SJCRH30 (cell line): ENCODE data around the gene TP53TG5. TPM values are rescaled to one million over a fixed set of nuclear protein-coding genes. Genes with fewer than 3 reads are reported as not detected.

Experiments
- DNase-seq, 2 experiments: peaks; one replicate each; pipeline ENCODE4 v3.0.0-alpha.2; 2015 to 2020
- H3K27ac ChIP-seq: fragments of 250-450 bp; sonication (Bioruptor Pico); 2 replicates; pipeline ENCODE4 v1.5.1; 2020; ENCODE audit warnings: mild to moderate bottlenecking, moderate library complexity
- H3K27me3 ChIP-seq: fragments of 250-450 bp; sonication (Bioruptor Pico); 2 replicates; pipeline ENCODE4 v1.5.1; 2020; ENCODE audit warnings: mild to moderate bottlenecking, moderate library complexity
- H3K36me3 ChIP-seq: fragments of 250-450 bp; sonication (Bioruptor Pico); 2 replicates; pipeline ENCODE4 v1.5.1; 2020; ENCODE audit warnings: mild to moderate bottlenecking, moderate library complexity
- H3K4me1 ChIP-seq: fragments of 250-450 bp; sonication (Bioruptor Pico); 2 replicates; pipeline ENCODE4 v1.5.1; 2020; ENCODE audit warnings: mild to moderate bottlenecking, moderate library complexity
- H3K4me3 ChIP-seq: fragments of 250-450 bp; sonication (Bioruptor Pico); 2 replicates; pipeline ENCODE4 v1.5.1; 2020; ENCODE audit warnings: mild to moderate bottlenecking, moderate library complexity
- H3K9me3 ChIP-seq: fragments of 250-450 bp; sonication (Bioruptor Pico); replicated peaks from 2 replicates; pipeline ENCODE4 v1.5.1; 2020; ENCODE audit warnings: mild to moderate bottlenecking, moderate library complexity
- total RNA-seq: library from RNA; depleted of rRNA; stranded (reverse); fragments of >200 nt; shearing (Covaris generic); gene quantifications from 2 replicates; pipeline ENCODE4 v1.2.3, GENCODE V29; 2014; rRNA removed

Gene TP53TG5
- total RNA-seq: not detected in 2 replicates

GRCh38 chr20:45378191-45378590, at the start of gene TP53TG5:
Gene TP53TG5, minus strand, starts transcription at chr20:45378325. Its CDS starts 89 bp downstream, at chr20:45378236.
- H3K27me3 ChIP-seq: no peaks in the 10 kb centered on the region; the same call in 1 of the 2 replicates
- no peaks in the 10 kb centered on the region for H3K9me3 ChIP-seq
- no peak within 1 kb of the TSS for H3K27ac ChIP-seq
- H3K4me1 ChIP-seq: no peaks in the 10 kb centered on the region
- H3K36me3 ChIP-seq: no peaks in the 10 kb centered on the region
- DNase-seq: no peak
- no peak within 1 kb of the TSS for H3K4me3 ChIP-seq

GRCh38 chr20:45427236-45428149, 49.4 kb upstream of the TP53TG5 start:
- no peak overlapping the region for H3K4me3 ChIP-seq
- peaks cover 26% of the 10 kb centered on the region for H3K36me3 ChIP-seq
- no peaks in the 10 kb centered on the region for H3K27me3 ChIP-seq

GRCh38 chr20:45426320-45427016, 48.3 kb upstream of the TP53TG5 start:
- no peaks in the 10 kb centered on the region for H3K9me3 ChIP-seq
- no peak for DNase-seq
- no peaks in the 10 kb centered on the region for H3K27me3 ChIP-seq
- H3K27ac ChIP-seq: no peak overlapping the region
- 0 out of 2 replicates have a peak, but pooled peaks cover 2% of the 10 kb centered on the region for H3K4me1 ChIP-seq
- H3K36me3 ChIP-seq: peaks cover 34% of the 10 kb centered on the region
- H3K4me3 ChIP-seq: no peak overlapping the region

More at GRCh38 chr20:45427236-45428149, 49.4 kb upstream of the TP53TG5 start:
- H3K4me1 ChIP-seq: 0 out of 2 replicates have a peak, but pooled peaks cover 2% of the 10 kb centered on the region
- no peak for DNase-seq
- no peak overlapping the region for H3K27ac ChIP-seq
- H3K9me3 ChIP-seq: no peaks in the 10 kb centered on the region

GRCh38 chr20:45425561-45425960, 47.4 kb upstream of the TP53TG5 start:
- Histone ChIP-seq H3K4me1 (0 out of 2 replicates have a peak, but pooled peaks cover 2% of the 10 kb centered on the region), H3K27me3 (no peaks in the 10 kb centered on the region), H3K27ac (no peak overlapping the region), H3K9me3 (no peaks in the 10 kb centered on the region), H3K4me3 (no peak overlapping the region), H3K36me3 (peaks cover 42% of the 10 kb centered on the region)
- DNase-seq: no peak

- Histone ChIP-seq H3K9me3 (no peaks in the 10 kb centered on the region), H3K4me3 (no peak overlapping the region), H3K4me1 (no peaks in the 10 kb centered on the region), H3K27me3 (no peaks in the 10 kb centered on the region), H3K27ac (no peak overlapping the region), H3K36me3 (peaks cover 53% of the 10 kb centered on the region)
- DNase-seq: no peak
These were observed 45.6 kb upstream of the TP53TG5 start for GRCh38 chr20:45423700-45424099.

- H3K9me3 ChIP-seq: no peaks in the 10 kb centered on the region
- no peak for DNase-seq
- H3K27me3 ChIP-seq: no peaks in the 10 kb centered on the region
- H3K4me1 ChIP-seq: peaks cover 10% of the 10 kb centered on the region
- peaks cover 47% of the 10 kb centered on the region for H3K36me3 ChIP-seq
- H3K27ac ChIP-seq: no peak overlapping the region
- H3K4me3 ChIP-seq: no peak overlapping the region
These were observed 42.0 kb upstream of the TP53TG5 start for GRCh38 chr20:45420125-45420524.

- H3K36me3 ChIP-seq: peaks cover 43% of the 10 kb centered on the region
- no peak for DNase-seq
- no peak overlapping the region for H3K27ac ChIP-seq
These were observed 41.3 kb upstream of the TP53TG5 start for GRCh38 chr20:45419188-45420091.

GRCh38 chr20:45416917-45417316, 38.8 kb upstream of the TP53TG5 start:
- peaks cover 10% of the 10 kb centered on the region for H3K4me1 ChIP-seq
- H3K36me3 ChIP-seq: peaks cover 24% of the 10 kb centered on the region
- no peaks in the 10 kb centered on the region for H3K9me3 ChIP-seq
- peak overlapping the region; percentile 78 for H3K4me3 ChIP-seq
- no peaks in the 10 kb centered on the region for H3K27me3 ChIP-seq
- DNase-seq: no peak
- no peak overlapping the region for H3K27ac ChIP-seq

More at GRCh38 chr20:45419188-45420091, 41.3 kb upstream of the TP53TG5 start:
- Histone ChIP-seq H3K9me3 (no peaks in the 10 kb centered on the region), H3K27me3 (no peaks in the 10 kb centered on the region), H3K4me1 (peaks cover 10% of the 10 kb centered on the region), H3K4me3 (no peak overlapping the region)

- peak; percentile 92 to 96 for DNase-seq
- Histone ChIP-seq H3K27me3 (no peaks in the 10 kb centered on the region), H3K9me3 (no peaks in the 10 kb centered on the region), H3K27ac (peak within 1 kb of the TSS; percentile 55), H3K4me3 (peak within 1 kb of the TSS; percentile 78), H3K4me1 (peaks cover 10% of the 10 kb centered on the region), H3K36me3 (peaks cover 17% of the 10 kb centered on the region)
These were observed 37.9 kb upstream of the TP53TG5 start, which contains the start of gene PIGT for GRCh38 chr20:45415822-45416637. Gene PIGT, plus strand, starts transcription at chr20:45416141. Its CDS starts 16 bp downstream, at chr20:45416157.

GRCh38 chr20:45413479-45413878, 35.4 kb upstream of the TP53TG5 start:
- H3K9me3 ChIP-seq: no peaks in the 10 kb centered on the region
- H3K36me3 ChIP-seq: no peaks in the 10 kb centered on the region
- no peak for DNase-seq
- H3K27me3 ChIP-seq: no peaks in the 10 kb centered on the region
- peaks cover 10% of the 10 kb centered on the region for H3K4me1 ChIP-seq
- no peak overlapping the region for H3K4me3 ChIP-seq
- no peak overlapping the region for H3K27ac ChIP-seq

- H3K9me3 ChIP-seq: no peaks in the 10 kb centered on the region
- no peaks in the 10 kb centered on the region for H3K27me3 ChIP-seq
- DNase-seq: no peak
- peaks cover 10% of the 10 kb centered on the region for H3K4me1 ChIP-seq
- H3K27ac ChIP-seq: no peak overlapping the region
- no peak overlapping the region for H3K4me3 ChIP-seq
- H3K36me3 ChIP-seq: no peaks in the 10 kb centered on the region
These were observed 34.5 kb upstream of the TP53TG5 start for GRCh38 chr20:45412653-45413052.

GRCh38 chr20:45410887-45411286, 32.8 kb upstream of the TP53TG5 start:
- Histone ChIP-seq H3K27ac (no peak overlapping the region), H3K4me1 (peaks cover 5% of the 10 kb centered on the region), H3K4me3 (no peak overlapping the region), H3K27me3 (no peaks in the 10 kb centered on the region; the same call in 1 of the 2 replicates), H3K9me3 (no peaks in the 10 kb centered on the region), H3K36me3 (no peaks in the 10 kb centered on the region)
- DNase-seq: no peak

- Histone ChIP-seq H3K27ac (no peak overlapping the region), H3K27me3 (no peaks in the 10 kb centered on the region; the same call in 1 of the 2 replicates), H3K4me1 (no peaks in the 10 kb centered on the region), H3K36me3 (no peaks in the 10 kb centered on the region), H3K4me3 (no peak overlapping the region), H3K9me3 (no peaks in the 10 kb centered on the region)
- no peak for DNase-seq
These were observed 31.6 kb upstream of the TP53TG5 start for GRCh38 chr20:45409521-45410272.
